Activated CD8-positive, alpha-beta memory T cell treated with anti-CD3 and anti-CD28 coated beads for 4 hours (primary cell): Measurements from ENCODE around the gene SLC13A1.

Experiments used
- DNase-seq, 2 donors: peaks; one replicate each; pipeline ENCODE4 v3.0.0-alpha.2; 2020; ENCODE audit warnings: low read depth in 2 of 2

SLC13A1 gene

GRCh38 chr7:123198111-123198510 lies 1.7 kb downstream of the SLC13A1 start:
- no peak for DNase-seq

GRCh38 chr7:123193235-123193634 lies 6.5 kb downstream of the SLC13A1 start:
- DNase-seq = no peak

GRCh38 chr7:123191132-123191531 lies 8.6 kb downstream of the SLC13A1 start:
- no peak for DNase-seq

- DNase-seq = no peak
Observed at GRCh38 chr7:123190109-123190831, 9.5 kb downstream of the SLC13A1 start.

GRCh38 chr7:123185756-123186155 lies 14.0 kb downstream of the SLC13A1 start:
- no peak for DNase-seq

- no peak for DNase-seq
Observed at GRCh38 chr7:123184271-123184670, 15.5 kb downstream of the SLC13A1 start.

- no peak for DNase-seq
Observed at GRCh38 chr7:123183431-123183830, 16.3 kb downstream of the SLC13A1 start.

- no peak for DNase-seq
Observed at GRCh38 chr7:123177442-123177841, 22.3 kb downstream of the SLC13A1 start.

- no peak for DNase-seq
Observed at GRCh38 chr7:123170333-123171246, 29.2 kb downstream of the SLC13A1 start.

GRCh38 chr7:123169065-123169464 lies 30.7 kb downstream of the SLC13A1 start:
- no peak for DNase-seq

- no peak for DNase-seq
Observed at GRCh38 chr7:123157606-123158005, 42.2 kb downstream of the SLC13A1 start.

GRCh38 chr7:123155571-123155970 lies 44.2 kb downstream of the SLC13A1 start:
- DNase-seq = no peak

GRCh38 chr7:123154231-123154860 lies 45.4 kb downstream of the SLC13A1 start:
- DNase-seq = no peak

GRCh38 chr7:123151443-123151842 lies 48.3 kb downstream of the SLC13A1 start:
- DNase-seq = no peak

GRCh38 chr7:123148813-123149212 lies 51.0 kb downstream of the SLC13A1 start:
- no peak for DNase-seq

GRCh38 chr7:123143252-123144006 lies 56.3 kb downstream of the SLC13A1 start:
- DNase-seq = no peak

GRCh38 chr7:123140561-123140960 lies 59.2 kb downstream of the SLC13A1 start:
- DNase-seq = no peak

GRCh38 chr7:123135960-123136359 lies 63.8 kb downstream of the SLC13A1 start:
- no peak for DNase-seq

GRCh38 chr7:123133924-123134323 lies 65.8 kb downstream of the SLC13A1 start:
- no peak for DNase-seq

GRCh38 chr7:123131961-123132360 lies 67.8 kb downstream of the SLC13A1 start:
- no peak for DNase-seq

GRCh38 chr7:123131556-123131955 lies 68.2 kb downstream of the SLC13A1 start:
- DNase-seq = no peak

- DNase-seq = no peak
Observed at GRCh38 chr7:123131140-123131539, 68.6 kb downstream of the SLC13A1 start.
